H1 (cell line): ENCODE data around the gene MTTP. TPM values are rescaled to one million over a fixed set of nuclear protein-coding genes. Genes with fewer than 3 reads are reported as not detected.

ENCODE experiments used
- ASH2L ChIP-seq: fragments of 200-600, 300-600 bp; sonication (generic); IDR thresholded peaks from one replicate; pipeline ENCODE4 v1.7.1; 2017; ENCODE audit warnings: low read length
- CBX8 ChIP-seq: fragments of 300-800, 300-1000 bp; sonication (generic); IDR thresholded peaks from 2 replicates; pipeline ENCODE4 v1.7.1; 2016; ENCODE audit warnings: low read depth, low read length, borderline replicate concordance
- CHD1 ChIP-seq: IDR thresholded peaks from 2 replicates; pipeline ENCODE4 v1.6.1; 2012; ENCODE audit warnings: low read depth, low read length, improper control_type of control experiment
- CTBP2 ChIP-seq: IDR thresholded peaks from 2 replicates; pipeline ENCODE4 v1.7.0; 2011; ENCODE audit warnings: borderline replicate concordance, mild to moderate bottlenecking, moderate library complexity, mixed read lengths, low read length; ENCODE audit not compliant: insufficient read depth, insufficient read length
- MAFK ChIP-seq: IDR thresholded peaks from 2 replicates; pipeline ENCODE4 v1.6.1; 2012; ENCODE audit warnings: low read depth, mild to moderate bottlenecking, improper control_type of control experiment, low read length
- RBBP5 ChIP-seq: IDR thresholded peaks from 2 replicates; pipeline ENCODE4 v1.7.1; 2012; ENCODE audit warnings: low read depth, mild to moderate bottlenecking, inconsistent platforms, low read length, moderate library complexity, borderline replicate concordance
- RFX5 ChIP-seq: IDR thresholded peaks from 2 replicates; pipeline ENCODE4 v1.6.1; 2011; ENCODE audit warnings: low read depth, low read length, improper control_type of control experiment, borderline replicate concordance
- polyA plus RNA-seq, 7 experiments: library from polyadenylated mRNA; depleted of rRNA in 3 of 7; stranded (reverse) in 5 of 7; unstranded in 2 of 7; fragments of >200 nt in 5 of 7; fragments of 200-250 nt in 2 of 7; gene quantifications; 1 replicate in 5 of 7; 2 replicates in 1 of 7; 4 replicates in 1 of 7; pipeline versions ENCODE4 v1.2.1 to v1.2.3, GENCODE V29; 2011 to 2013; ENCODE audit warnings: missing spikeins in 2 of 7, mixed read lengths in 2 of 7
- total RNA-seq: library from RNA; stranded (reverse); fragmentation: NEBNext Ultra II Directional; extraction: Animal tissue kit (Norgen Biotek cat#: 25700); gene quantifications from 2 replicates; pipeline ENCODE4 v1.2.1, GENCODE V29; 2021

MTTP gene
- total and polyA plus RNA-seq, 2 of the 8 experiments (the other 6 are each of a cell fraction or from before 2014, with no cell fraction given) = 0.12 to 0.26 TPM

GRCh38 chr4:99552872-99553271 lies 21.8 kb upstream of the MTTP start (continued):
- no peak for TF ChIP-seq RBBP5
- no peak for TF ChIP-seq CBX8
- no peak for TF ChIP-seq CTBP2
- TF ChIP-seq ASH2L = no peak
- no peak for TF ChIP-seq CHD1
- TF ChIP-seq RFX5 = no peak
- no peak for TF ChIP-seq MAFK
- TF ChIP-seq, all 59 proteins: peak for 0
